GM18505 (cell line): Measurements from ENCODE around the gene PM20D1.

Experiments used
- ATAC-seq: cut with Tn5 transposase; IDR thresholded peaks from one replicate; pipeline ENCODE4 v1.9.1; 2021; ENCODE audit not compliant: unreplicated experiment
- POLR2A ChIP-seq: IDR thresholded peaks from 4 replicates; pipeline ENCODE4 v1.6.1; 2011; ENCODE audit warnings: borderline replicate concordance; ENCODE audit not compliant: insufficient read depth, insufficient read length; ENCODE audit errors: extremely low read depth

Gene PM20D1

DNA sequence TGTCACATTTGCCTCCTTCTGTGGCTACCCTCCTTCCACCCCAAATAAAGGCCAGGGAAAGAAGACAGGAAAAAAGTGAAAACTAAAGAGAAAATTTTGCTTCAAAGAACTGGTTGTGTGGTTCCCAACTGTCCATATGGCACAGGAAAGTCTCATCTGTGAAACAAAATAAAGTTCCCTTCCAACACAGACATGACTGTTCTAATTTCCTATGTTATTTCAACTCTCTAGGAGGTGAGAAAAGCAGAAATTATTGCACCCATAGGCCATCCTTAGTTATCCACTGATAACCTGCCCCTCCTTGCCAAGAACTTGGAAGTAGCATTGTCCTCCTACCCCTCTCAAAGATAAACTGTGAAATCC is 66.5 kb downstream of the PM20D1 start:
- ATAC-seq = no peak
- TF ChIP-seq POLR2A = no peak

DNA sequence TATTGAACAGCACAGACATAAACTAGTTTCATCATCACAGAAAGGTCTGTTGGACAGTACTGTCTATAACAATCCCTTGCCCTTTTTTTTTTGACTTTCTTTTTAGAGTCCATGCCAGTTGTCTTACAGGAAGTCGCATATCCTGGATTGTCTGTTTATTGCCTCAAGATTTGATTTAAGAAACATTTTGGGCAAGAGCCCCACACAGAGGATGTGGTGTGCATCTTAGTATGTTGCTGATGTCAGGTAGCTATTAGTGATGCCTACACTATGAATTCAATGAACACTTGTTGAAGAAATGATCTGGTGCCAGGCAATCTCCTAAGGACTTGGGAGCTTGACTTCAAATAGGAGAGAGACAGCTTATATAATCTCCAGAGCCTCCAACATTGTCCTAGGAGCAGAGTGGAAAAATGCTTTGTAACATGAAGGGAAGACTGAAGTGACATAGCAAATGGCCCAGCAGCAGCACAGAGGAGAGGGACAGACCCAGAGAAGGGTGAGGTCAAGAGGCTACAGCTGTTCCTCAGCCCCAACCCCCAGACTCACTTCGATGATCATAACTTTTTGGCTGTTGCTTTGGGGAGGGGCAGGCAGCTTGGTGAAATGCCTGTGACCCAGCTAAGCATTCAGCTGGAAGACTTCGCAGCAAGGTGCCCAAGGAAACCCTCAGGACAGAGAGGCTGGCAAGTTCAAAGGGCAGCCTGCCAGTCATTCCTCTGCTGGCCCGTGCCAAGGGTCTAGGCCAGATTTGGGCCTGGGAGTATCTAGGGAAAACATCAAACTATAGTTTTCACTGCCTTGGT is 67.1 kb downstream of the PM20D1 start:
- TF ChIP-seq POLR2A = no peak
- no peak for ATAC-seq

DNA sequence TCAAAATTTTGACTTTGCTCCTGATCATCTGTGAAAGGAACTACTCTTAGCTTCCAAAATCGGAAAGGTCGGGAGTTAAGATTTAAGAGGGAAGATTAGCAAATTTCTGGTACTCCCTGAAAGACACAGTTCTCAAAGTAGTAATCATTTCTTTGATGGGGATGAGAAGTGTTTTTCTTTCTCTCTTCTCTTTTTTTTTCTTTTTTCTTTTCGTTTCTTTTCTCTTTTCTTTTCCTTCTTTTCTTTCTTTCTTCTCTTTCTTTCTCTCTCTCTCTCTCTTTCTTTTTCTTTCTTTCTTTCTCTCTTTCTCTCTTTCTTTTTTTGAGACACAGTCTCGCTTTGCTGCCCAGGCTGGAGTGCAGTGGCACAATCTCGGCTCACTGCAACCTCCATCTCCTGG is 69.6 kb downstream of the PM20D1 start:
- no peak for TF ChIP-seq POLR2A
- no peak for ATAC-seq
